ENCODE data around the gene LYPD5.

Gene LYPD5

GRCh38 chr19:43762814-43763213 lies 39.4 kb downstream of the LYPD5 start:
- Histone ChIP-seq H3K9me2 (ENCODE audit: low read depth, low read length) (no peaks in the 10 kb centered on the region), H3K27ac (ENCODE audit: low read depth, low read length, poor library complexity, severe bottlenecking) (no peak overlapping the region), H3K9ac (ENCODE audit: low read length) (no peak overlapping the region), H3K36me3 (ENCODE audit: insufficient read depth, low read length) (no peaks in the 10 kb centered on the region), H2AFZ (ENCODE audit: low read length) (no peak overlapping the region), H3K9me3 (ENCODE audit: low read length) (no peaks in the 10 kb centered on the region), H3F3A (ENCODE audit: insufficient read depth, low read length) (no peaks in the 10 kb centered on the region), H4K20me1 (ENCODE audit: insufficient read depth, low read length) (no peaks in the 10 kb centered on the region), H3K4me2 (ENCODE audit: low read length) (no peak overlapping the region), H3K4me1 (ENCODE audit: insufficient read depth, low read length, severe bottlenecking) (peaks cover 44% of the 10 kb centered on the region), H3K4me3 (ENCODE audit: low read depth, low read length, poor library complexity, severe bottlenecking) (no peak overlapping the region), H3K79me2 (ENCODE audit: insufficient read depth, low read length) (no peaks in the 10 kb centered on the region), H3K27me3 (ENCODE audit: insufficient read depth, low read length) (no peaks in the 10 kb centered on the region)
- TF ChIP-seq, protein P1, sequence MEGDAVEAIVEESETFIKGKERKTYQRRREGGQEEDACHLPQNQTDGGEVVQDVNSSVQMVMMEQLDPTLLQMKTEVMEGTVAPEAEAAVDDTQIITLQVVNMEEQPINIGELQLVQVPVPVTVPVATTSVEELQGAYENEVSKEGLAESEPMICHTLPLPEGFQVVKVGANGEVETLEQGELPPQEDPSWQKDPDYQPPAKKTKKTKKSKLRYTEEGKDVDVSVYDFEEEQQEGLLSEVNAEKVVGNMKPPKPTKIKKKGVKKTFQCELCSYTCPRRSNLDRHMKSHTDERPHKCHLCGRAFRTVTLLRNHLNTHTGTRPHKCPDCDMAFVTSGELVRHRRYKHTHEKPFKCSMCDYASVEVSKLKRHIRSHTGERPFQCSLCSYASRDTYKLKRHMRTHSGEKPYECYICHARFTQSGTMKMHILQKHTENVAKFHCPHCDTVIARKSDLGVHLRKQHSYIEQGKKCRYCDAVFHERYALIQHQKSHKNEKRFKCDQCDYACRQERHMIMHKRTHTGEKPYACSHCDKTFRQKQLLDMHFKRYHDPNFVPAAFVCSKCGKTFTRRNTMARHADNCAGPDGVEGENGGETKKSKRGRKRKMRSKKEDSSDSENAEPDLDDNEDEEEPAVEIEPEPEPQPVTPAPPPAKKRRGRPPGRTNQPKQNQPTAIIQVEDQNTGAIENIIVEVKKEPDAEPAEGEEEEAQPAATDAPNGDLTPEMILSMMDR (IDR thresholded peaks at IDR 0.05; ENCODE audit: low read length): no peak
- no peak for TF ChIP-seq EZH2 (IDR thresholded peaks at IDR 0.05; ENCODE audit: borderline replicate concordance, low read length)

GRCh38 chr19:43760941-43761340 lies 41.3 kb downstream of the LYPD5 start:
- Histone ChIP-seq H3K27ac (ENCODE audit: low read depth, low read length, poor library complexity, severe bottlenecking) (no peak overlapping the region), H3K4me1 (ENCODE audit: insufficient read depth, low read length, severe bottlenecking) (peaks cover 48% of the 10 kb centered on the region), H3K9ac (ENCODE audit: low read length) (no peak overlapping the region), H3K4me2 (ENCODE audit: low read length) (no peak overlapping the region), H3K79me2 (ENCODE audit: insufficient read depth, low read length) (no peaks in the 10 kb centered on the region), H3K9me3 (ENCODE audit: low read length) (no peaks in the 10 kb centered on the region), H3F3A (ENCODE audit: insufficient read depth, low read length) (0 out of 2 replicates have a peak, but pooled peaks cover 4% of the 10 kb centered on the region), H3K36me3 (ENCODE audit: insufficient read depth, low read length) (peaks cover 7% of the 10 kb centered on the region; the same call in 1 of the 2 replicates), H2AFZ (ENCODE audit: low read length) (no peak overlapping the region), H4K20me1 (ENCODE audit: insufficient read depth, low read length) (no peaks in the 10 kb centered on the region), H3K4me3 (ENCODE audit: low read depth, low read length, poor library complexity, severe bottlenecking) (no peak overlapping the region), H3K9me2 (ENCODE audit: low read depth, low read length) (no peaks in the 10 kb centered on the region), H3K27me3 (ENCODE audit: insufficient read depth, low read length) (no peaks in the 10 kb centered on the region)
- no peak for TF ChIP-seq EZH2 (IDR thresholded peaks at IDR 0.05; ENCODE audit: borderline replicate concordance, low read length)
- TF ChIP-seq, protein P1 (IDR thresholded peaks at IDR 0.05; ENCODE audit: low read length): no peak

DNA sequence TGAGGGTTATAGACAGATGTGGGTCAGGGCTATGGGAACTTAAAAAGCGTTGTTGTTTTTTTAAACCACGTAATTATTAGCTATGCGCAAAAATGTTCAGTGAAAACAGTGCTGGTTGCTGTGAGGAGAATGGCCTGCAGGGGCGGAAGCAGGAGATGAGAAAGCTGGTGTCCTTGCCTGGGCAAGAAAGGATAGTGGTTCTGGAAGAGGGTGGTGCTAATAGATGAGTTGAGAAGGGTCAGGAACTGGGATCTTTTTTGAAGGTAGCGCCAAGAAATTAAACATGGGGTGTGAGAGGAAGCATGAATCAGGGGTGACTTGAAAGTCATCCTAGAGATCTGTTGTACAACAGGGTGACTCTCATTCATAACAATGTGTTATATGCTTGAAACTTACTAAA lies 42.7 kb downstream of the LYPD5 start:
- TF ChIP-seq, protein P1 (IDR thresholded peaks at IDR 0.05; ENCODE audit: low read length): peak; percentile 45
- TF ChIP-seq EZH2 (IDR thresholded peaks at IDR 0.05; ENCODE audit: borderline replicate concordance, low read length): no peak
- Histone ChIP-seq H2AFZ (ENCODE audit: low read length) (no peak overlapping the region), H3K4me2 (ENCODE audit: low read length) (peak overlapping the region; percentile 15; the same call in 1 of the 2 replicates)

More for the DNA sequence above, 42.7 kb downstream of the LYPD5 start:
- peak overlapping the region; percentile 78 for H3K27ac ChIP-seq (ENCODE audit: low read depth, low read length, poor library complexity, severe bottlenecking)
- no peak overlapping the region; the same call in 1 of the 2 replicates for H3K9ac ChIP-seq (ENCODE audit: low read length)
- H3K9me2 ChIP-seq (ENCODE audit: low read depth, low read length): no peaks in the 10 kb centered on the region
- H3K4me3 ChIP-seq (ENCODE audit: low read depth, low read length, poor library complexity, severe bottlenecking): no peak overlapping the region
- no peaks in the 10 kb centered on the region for H3K79me2 ChIP-seq (ENCODE audit: insufficient read depth, low read length)
- H3F3A ChIP-seq (ENCODE audit: insufficient read depth, low read length): 0 out of 2 replicates have a peak, but pooled peaks cover 4% of the 10 kb centered on the region
- H4K20me1 ChIP-seq (ENCODE audit: insufficient read depth, low read length): no peaks in the 10 kb centered on the region
- H3K9me3 ChIP-seq (ENCODE audit: low read length): no peaks in the 10 kb centered on the region
- H3K27me3 ChIP-seq (ENCODE audit: insufficient read depth, low read length): no peaks in the 10 kb centered on the region
- H3K4me1 ChIP-seq (ENCODE audit: insufficient read depth, low read length, severe bottlenecking): peaks cover 38% of the 10 kb centered on the region
- peaks cover 7% of the 10 kb centered on the region; the same call in 1 of the 2 replicates for H3K36me3 ChIP-seq (ENCODE audit: insufficient read depth, low read length)
